Measurements from ENCODE around the gene CR1L.
"Not testable (repeated sequence)": the region's sequence is repeated elsewhere in the genome, so short reads cannot be mapped to it uniquely, and the experiment has no call there.

The CR1L gene

DNA sequence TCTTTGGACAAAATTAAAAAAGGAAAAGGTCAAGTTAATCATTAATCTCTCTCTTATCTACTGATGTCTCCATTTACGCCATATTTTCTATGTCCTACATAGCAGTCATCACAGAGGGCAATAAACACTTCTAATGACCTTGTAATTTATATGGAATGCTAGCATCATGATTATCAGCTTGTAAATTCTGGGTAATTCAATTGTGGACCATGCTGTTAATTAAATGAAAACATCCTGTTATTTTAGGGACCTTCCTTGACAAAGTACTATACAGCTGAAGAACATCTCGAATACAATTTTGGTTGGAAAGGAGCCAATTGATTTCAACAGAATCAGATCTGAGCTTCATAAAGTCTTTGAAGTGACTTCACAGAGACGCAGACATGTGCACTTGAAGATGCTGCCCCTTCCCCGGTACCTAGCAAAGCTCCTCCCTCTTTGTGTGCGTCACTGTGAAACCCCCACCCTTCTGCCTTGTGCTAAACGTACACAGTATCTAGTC is 93.3 kb downstream of the CR1L start:
- not testable (repeated sequence) for H3K36me3 Mint-ChIP-seq (ENCODE audit: low read depth); H3K27me3 Mint-ChIP-seq; H3K4me3 Mint-ChIP-seq; DNase-seq; H3K27ac Mint-ChIP-seq; H3K9me3 Mint-ChIP-seq
- H3K4me1 Mint-ChIP-seq (ENCODE audit: low read depth): peaks cover 10% of the 10 kb centered on the region

DNA sequence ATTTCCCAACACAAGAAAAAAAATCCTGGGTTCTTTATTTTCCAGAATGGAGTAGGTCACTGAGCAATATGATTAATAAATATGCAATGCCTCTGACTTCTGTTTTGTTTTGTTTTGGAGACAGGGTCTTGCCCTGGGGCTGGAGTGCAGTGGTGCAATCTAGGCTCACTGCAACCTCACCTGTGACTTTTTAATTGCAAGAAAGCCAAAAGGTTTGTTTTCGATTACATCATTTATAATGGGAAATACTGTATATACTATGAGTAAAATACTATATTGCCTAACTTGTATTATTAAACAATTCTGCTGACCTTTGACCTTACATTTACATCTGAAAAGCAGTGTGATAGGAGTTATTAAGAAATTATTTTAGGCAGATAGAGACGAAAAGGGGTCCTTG is 95.3 kb downstream of the CR1L start:
- peaks cover 10% of the 10 kb centered on the region for H3K4me1 Mint-ChIP-seq (ENCODE audit: low read depth)
- H3K9me3 Mint-ChIP-seq: no peaks in the 10 kb centered on the region
- no peaks in the 10 kb centered on the region for H3K36me3 Mint-ChIP-seq (ENCODE audit: low read depth)
- no peak for DNase-seq
- H3K27ac Mint-ChIP-seq: no peak overlapping the region
- H3K27me3 Mint-ChIP-seq: no peaks in the 10 kb centered on the region
- no peak overlapping the region for H3K4me3 Mint-ChIP-seq

DNA sequence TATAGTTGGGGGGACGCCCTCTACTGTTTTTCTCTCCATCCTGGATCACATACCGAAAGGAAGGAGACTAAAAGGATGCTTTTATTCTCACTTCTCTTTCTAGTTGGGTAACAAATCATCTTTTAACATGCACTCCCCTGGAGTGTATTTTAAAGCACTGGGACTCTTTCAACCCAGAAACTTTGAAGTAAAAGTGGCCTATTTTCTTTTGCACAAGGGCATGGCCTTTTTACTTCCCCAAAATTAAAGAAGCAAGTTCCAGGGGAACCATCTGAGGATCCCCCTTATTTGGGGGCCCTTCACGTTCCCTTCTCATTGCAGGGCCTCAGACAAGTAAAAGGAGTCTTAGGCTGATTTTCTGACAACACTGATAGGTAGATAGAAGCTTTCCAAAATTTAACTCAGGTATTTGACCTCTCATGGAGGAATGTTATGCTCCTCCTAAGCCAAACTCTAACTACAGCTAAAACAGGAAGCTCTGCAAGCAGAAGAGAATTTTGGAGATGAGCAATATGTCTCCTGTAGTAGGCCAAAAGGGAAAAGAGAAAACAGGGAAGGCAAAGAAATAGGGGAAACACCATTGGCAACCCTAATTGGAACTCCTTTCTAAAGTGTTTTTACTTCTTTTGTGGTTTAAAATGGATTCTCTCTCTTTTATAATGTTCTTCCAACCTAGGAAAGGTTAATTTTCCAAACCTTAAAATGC is 98.1 kb downstream of the CR1L start:
- H3K4me1 Mint-ChIP-seq (ENCODE audit: low read depth): peaks cover 6% of the 10 kb centered on the region
- no peaks in the 10 kb centered on the region for H3K27me3 Mint-ChIP-seq
- no peak for DNase-seq
- H3K9me3 Mint-ChIP-seq: no peaks in the 10 kb centered on the region
- no peaks in the 10 kb centered on the region for H3K36me3 Mint-ChIP-seq (ENCODE audit: low read depth)
- no peak overlapping the region for H3K27ac Mint-ChIP-seq
- H3K4me3 Mint-ChIP-seq: no peak overlapping the region

DNA sequence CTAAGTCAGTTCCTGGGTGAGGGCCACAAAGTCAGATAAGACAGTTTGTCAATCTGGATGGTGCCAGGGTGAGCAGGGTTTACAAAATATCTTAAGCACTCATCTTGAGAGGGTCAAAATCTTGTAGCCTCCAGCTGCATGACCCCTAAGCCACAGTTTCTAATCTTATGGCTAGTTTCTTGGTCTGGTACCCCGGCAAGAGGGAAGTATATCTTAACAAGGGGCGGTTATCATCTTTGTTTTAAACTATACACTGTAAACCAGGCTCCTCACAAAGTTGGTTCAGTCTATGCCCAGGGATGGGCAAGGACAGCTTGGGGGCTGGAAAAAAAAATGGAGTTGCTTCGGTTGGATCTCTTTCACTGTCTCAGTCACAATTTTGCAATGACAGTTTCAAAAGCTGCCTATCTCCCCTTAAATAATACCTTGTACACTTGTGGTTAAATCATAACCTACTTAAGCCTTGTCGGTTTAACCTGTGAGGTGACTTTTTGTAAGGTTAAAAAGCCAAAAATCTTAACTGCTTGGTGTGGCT is 99.1 kb downstream of the CR1L start:
- no peak overlapping the region for H3K27ac Mint-ChIP-seq
- H3K9me3 Mint-ChIP-seq: no peaks in the 10 kb centered on the region
- H3K4me1 Mint-ChIP-seq (ENCODE audit: low read depth): peaks cover 5% of the 10 kb centered on the region
- H3K4me3 Mint-ChIP-seq: no peak overlapping the region
- H3K36me3 Mint-ChIP-seq (ENCODE audit: low read depth): no peaks in the 10 kb centered on the region
- no peaks in the 10 kb centered on the region for H3K27me3 Mint-ChIP-seq
- no peak for DNase-seq

DNA sequence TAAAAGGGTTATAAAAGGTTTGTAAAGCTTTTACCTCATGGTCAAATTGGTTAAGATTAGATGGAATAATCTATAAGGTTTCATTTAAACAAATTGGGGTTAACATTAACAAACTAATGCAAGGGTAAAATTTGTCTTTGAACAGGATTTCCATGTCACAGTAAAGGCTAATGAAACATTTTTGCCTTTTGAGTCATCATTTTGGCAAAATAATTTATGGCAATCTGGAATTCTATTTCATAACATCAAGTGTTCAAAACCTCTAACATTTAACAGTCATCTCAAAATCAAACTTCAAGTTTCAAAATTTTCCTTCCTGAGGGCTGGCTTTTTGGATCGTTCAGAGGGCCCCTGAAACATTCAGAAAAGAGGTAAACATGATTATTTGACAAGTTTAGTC is 100.4 kb downstream of the CR1L start:
- Mint-ChIP-seq H3K4me3 (no peak overlapping the region), H3K4me1 (ENCODE audit: low read depth) (peaks cover 14% of the 10 kb centered on the region), H3K27ac (no peak overlapping the region), H3K36me3 (ENCODE audit: low read depth) (no peaks in the 10 kb centered on the region), H3K9me3 (no peaks in the 10 kb centered on the region), H3K27me3 (no peaks in the 10 kb centered on the region)
- no peak for DNase-seq

DNA sequence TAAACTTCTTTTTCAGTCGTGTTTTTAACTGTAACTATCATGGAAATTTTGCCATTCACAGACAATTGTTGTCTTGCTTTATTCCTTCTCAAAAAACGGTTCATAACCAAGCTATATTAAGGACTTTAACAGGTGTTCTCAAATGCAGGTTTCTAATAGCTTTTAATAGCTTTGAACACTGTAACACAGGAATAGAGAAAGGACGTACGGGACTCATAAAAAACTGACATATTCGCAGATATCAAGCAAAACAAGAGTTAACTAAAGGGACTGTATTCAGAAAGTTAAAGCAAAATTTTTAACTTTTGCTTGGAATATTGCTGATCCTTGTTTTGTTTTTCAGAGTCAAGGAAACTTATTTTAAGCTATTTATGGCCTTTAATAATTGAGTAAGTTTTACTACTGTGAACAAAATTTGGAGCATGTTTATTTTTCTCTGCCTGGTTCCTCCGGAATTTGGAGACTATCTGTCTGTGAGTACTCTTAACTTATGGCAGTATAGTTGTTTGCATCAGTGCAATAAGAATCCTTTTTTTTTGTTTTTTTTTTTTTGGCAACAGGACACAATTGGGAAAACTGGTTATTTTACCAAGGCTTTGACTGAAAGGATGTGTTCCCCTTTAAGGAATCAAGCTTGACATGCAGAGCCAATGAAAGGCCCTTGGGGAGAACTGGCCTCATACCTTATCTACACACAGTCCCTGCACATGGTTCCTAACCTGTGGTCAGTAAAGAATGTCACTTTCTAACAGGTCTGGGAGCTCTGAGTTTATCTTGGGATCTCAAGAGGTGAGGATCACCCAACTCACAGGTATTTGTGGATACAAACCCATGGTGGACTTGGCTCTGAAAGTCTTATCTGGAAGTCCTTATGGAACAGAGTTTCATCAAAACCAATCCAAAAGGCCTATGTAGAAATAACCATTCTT is 101.2 kb downstream of the CR1L start:
- H3K4me3 Mint-ChIP-seq: no peak overlapping the region
- H3K27me3 Mint-ChIP-seq: no peaks in the 10 kb centered on the region
- H3K27ac Mint-ChIP-seq: no peak overlapping the region
- DNase-seq: no peak
- peaks cover 22% of the 10 kb centered on the region for H3K4me1 Mint-ChIP-seq (ENCODE audit: low read depth)
- no peaks in the 10 kb centered on the region for H3K36me3 Mint-ChIP-seq (ENCODE audit: low read depth)
- no peaks in the 10 kb centered on the region for H3K9me3 Mint-ChIP-seq

DNA sequence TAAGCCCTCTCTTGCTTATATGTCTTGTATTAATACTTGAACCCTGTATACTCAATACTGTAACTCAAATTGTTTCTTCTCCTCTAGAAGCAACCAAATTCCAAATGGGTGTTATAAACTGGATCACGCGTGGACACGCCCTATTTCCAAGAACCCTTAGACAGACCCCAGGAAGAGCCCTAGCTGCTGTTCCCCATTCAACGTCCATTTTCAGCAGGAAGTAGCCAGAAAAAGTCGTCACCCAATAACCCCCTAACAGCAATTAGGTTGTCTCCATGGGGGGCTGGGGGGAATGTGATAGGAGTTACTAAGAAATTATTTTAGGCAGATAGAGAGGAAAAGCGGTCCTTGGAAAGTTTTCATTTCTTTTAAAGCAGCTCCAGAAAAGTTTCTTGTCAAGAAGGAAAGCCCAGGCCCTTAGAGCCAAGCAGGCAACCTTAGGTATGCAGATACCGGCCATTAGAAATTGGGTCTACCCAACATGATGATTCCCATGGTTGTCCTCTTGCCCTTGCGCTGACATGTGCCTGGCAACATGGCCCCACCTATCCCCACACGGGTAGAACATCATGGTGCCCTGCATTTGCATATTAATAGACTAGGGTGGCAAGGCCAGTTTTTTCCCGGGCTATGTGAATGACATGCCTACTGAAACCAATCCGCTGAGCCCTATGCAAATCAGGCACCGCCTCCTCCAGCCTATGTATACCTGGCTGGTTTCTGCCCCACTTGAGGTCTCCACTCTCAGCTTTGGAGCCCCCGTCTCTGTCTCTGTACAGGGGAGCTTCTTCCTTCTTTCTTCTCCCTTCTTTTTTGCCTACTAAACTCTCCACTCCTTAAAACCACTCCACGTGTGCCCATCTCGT is 102.9 kb downstream of the CR1L start:
- peaks cover 14% of the 10 kb centered on the region for H3K36me3 Mint-ChIP-seq (ENCODE audit: low read depth)
- H3K27me3 Mint-ChIP-seq: no peaks in the 10 kb centered on the region
- H3K4me3 Mint-ChIP-seq: no peak overlapping the region
- no peaks in the 10 kb centered on the region for H3K9me3 Mint-ChIP-seq
- H3K4me1 Mint-ChIP-seq (ENCODE audit: low read depth): peaks cover 30% of the 10 kb centered on the region
- no peak for DNase-seq
- H3K27ac Mint-ChIP-seq: no peak overlapping the region

DNA sequence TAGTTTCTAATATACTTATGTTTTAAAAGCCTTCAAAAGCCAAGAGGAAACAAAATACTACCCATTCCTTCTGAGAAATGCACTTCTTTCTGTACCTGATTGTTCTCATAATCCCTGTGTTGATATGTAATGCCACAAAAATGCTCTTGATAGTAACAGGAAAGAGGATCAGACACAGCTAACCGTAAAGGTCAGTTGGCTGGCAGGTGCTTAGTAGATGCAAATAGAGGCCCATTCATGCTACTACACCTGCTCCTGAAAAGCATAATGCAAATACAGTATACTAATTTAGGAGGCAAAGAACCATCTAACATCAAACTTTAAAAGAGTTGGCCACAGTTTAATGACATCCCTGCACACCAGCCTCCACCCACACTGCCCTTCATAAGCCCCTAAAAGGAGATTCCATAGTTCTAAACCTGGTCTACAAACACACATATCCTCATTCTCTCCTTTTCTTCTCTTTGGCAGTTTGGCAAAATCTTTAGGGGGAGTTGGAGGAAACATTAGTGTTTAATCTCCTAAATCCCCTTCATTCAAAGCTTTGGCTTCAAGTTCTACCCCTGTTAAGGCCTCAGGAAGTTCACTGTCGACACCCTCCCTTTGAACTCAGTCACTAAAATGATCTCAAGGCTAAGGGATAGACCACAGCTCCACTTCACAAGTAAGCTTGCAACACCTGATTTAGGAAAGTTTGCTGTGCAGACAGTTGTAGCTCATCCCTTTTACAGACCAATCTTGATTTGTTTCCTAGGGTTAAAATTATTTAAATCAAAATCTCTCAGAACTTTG is 104.0 kb downstream of the CR1L start:
- Mint-ChIP-seq H3K4me3 (no peak overlapping the region), H3K4me1 (ENCODE audit: low read depth) (peaks cover 40% of the 10 kb centered on the region), H3K9me3 (no peaks in the 10 kb centered on the region), H3K36me3 (ENCODE audit: low read depth) (peaks cover 16% of the 10 kb centered on the region), H3K27me3 (no peaks in the 10 kb centered on the region), H3K27ac (peak overlapping the region; percentile 37)
- no peak for DNase-seq

DNA sequence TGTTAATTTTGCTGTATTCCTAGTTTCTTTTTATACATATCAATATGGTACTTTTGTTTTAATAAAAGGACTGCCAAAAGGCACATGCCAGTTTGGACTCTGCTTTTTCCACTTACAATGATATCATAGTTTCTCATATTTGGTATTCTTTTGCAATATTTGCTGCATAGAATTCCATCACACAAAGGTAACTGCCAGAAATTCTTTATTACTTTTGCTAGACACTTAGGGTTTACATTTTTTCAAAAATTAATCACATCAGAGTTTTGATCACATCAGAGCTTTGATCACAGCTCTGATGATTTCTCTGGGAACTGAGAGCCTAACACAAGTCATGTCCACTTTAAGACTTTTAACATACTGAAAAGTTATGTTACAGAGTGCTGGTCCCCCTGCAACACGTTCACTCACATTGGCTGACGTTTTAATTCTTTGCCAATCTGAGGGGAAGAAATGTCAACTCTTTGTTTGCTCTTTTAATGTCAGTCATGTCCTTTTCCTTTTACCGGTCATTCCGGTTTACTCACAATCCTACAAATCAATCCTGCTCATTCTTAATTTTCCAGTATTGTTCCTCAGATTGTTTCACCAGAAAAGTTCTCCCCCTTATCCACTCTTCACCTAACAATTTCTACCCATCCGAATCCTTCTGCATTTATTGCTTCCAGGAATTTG is 105.8 kb downstream of the CR1L start:
- peaks cover 57% of the 10 kb centered on the region for H3K4me1 Mint-ChIP-seq (ENCODE audit: low read depth)

DNA sequence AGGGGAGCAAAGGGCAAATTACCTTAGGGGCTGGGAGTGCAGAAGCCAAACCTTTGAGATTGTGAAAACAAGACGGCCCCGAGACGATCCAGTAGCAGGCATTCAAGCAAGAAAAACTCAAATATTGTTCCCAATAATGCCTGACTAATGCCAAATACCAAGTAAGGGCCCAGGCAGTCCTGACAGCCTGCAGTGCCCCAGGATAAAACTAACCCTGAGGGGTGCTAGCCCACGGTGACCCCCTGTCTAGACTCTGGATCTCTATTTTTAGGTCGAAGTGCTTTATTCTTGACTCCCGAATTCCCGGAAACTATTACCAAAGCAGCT is 106.5 kb downstream of the CR1L start:
- H3K27me3 Mint-ChIP-seq, DNase-seq, H3K9me3 Mint-ChIP-seq: not testable (repeated sequence)
- Mint-ChIP-seq H3K4me3 (peak overlapping the region; percentile 99), H3K27ac (peak overlapping the region; percentile 99), H3K4me1 (ENCODE audit: low read depth) (peaks cover 63% of the 10 kb centered on the region), H3K36me3 (ENCODE audit: low read depth) (peaks cover 22% of the 10 kb centered on the region)

More for the DNA sequence above, 105.8 kb downstream of the CR1L start:
- peak overlapping the region; percentile 99 for H3K4me3 Mint-ChIP-seq
- peak overlapping the region; percentile 99 for H3K27ac Mint-ChIP-seq
- H3K9me3 Mint-ChIP-seq: no peaks in the 10 kb centered on the region
- no peaks in the 10 kb centered on the region for H3K27me3 Mint-ChIP-seq
- H3K36me3 Mint-ChIP-seq (ENCODE audit: low read depth): peaks cover 16% of the 10 kb centered on the region
- no peak for DNase-seq

DNA sequence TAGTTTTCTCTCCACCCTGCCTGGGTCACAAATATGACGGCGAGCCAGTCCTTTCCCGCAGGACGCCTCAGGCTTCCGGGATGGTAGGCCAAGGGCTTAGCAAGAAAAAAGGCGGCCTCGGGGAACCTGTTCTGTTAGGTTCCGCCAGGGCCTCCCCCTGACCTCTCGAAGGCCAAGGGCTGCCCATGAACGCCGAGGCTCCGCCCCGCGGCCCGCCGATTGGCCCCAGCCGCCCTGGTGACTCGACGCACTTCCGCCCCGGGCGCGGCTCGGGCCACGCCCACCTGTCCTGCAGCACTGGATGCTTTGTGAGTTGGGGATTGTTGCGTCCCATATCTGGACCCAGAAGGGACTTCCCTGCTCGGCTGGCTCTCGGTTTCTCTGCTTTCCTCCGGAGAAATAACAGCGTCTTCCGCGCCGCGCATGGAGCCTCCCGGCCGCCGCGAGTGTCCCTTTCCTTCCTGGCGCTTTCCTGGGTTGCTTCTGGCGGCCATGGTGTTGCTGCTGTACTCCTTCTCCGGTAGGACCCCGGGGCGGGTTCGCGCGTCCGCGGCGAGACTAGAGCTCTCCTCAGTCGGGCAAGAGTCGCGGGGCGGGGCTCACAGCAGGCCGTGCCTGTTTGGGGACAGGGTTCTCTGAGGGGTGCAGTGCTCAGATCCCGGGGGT is 107.0 kb downstream of the CR1L start, which contains the start of gene CD46:
Gene CD46 (plus strand): TSS at position 265 of the 666 bp plus-strand sequence. CDS start 159 bp downstream, at position 424.
- Mint-ChIP-seq H3K4me3 (peak within 1 kb of the TSS; percentile 99), H3K9me3 (no peaks in the 10 kb centered on the region), H3K36me3 (ENCODE audit: low read depth) (peaks cover 27% of the 10 kb centered on the region), H3K27ac (peak within 1 kb of the TSS; percentile 99), H3K4me1 (ENCODE audit: low read depth) (peaks cover 68% of the 10 kb centered on the region), H3K27me3 (no peaks in the 10 kb centered on the region)
- peak; percentile 94 for DNase-seq

DNA sequence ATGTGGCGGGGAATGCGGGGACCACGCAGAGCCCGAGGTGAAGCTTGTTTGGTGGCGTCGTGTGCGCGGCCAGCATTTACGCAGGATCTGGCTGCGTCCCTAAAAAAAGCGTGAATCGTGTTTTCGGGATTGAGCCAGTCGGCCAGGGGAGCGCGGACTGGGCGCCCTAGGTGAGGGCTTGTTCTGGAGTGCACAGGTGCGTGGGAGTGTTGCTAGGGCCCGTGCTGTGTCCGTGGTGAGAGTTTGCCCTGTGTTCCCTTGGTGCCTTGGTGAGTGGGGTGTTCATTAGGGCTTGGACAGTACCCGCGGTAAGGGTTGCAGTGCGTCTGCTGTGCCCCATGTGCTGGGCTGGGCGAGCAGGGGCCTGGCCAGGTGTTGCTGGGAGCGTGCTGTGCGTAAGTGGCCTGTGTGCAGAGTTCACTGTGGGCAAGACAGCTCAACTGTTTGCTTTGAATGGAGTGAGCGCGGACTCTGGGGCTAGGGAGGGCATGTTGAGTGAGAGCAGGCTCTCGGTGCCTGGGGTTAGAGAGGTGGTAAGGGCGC is 107.6 kb downstream of the CR1L start:
- H3K4me3 Mint-ChIP-seq: peak overlapping the region; percentile 99
- no peaks in the 10 kb centered on the region for H3K9me3 Mint-ChIP-seq
- no peaks in the 10 kb centered on the region for H3K27me3 Mint-ChIP-seq
- peak; percentile 64 for DNase-seq
- peaks cover 33% of the 10 kb centered on the region for H3K36me3 Mint-ChIP-seq (ENCODE audit: low read depth)
- H3K4me1 Mint-ChIP-seq (ENCODE audit: low read depth): peaks cover 71% of the 10 kb centered on the region
- H3K27ac Mint-ChIP-seq: peak overlapping the region; percentile 99
